NCI-H1048 (cell line): ENCODE data around the gene TBC1D22A.

Source experiments
- DNase-seq: peaks from one replicate; lab custom pipeline; 2025; lab: John Stamatoyannopoulos, UW

Gene TBC1D22A

DNA sequence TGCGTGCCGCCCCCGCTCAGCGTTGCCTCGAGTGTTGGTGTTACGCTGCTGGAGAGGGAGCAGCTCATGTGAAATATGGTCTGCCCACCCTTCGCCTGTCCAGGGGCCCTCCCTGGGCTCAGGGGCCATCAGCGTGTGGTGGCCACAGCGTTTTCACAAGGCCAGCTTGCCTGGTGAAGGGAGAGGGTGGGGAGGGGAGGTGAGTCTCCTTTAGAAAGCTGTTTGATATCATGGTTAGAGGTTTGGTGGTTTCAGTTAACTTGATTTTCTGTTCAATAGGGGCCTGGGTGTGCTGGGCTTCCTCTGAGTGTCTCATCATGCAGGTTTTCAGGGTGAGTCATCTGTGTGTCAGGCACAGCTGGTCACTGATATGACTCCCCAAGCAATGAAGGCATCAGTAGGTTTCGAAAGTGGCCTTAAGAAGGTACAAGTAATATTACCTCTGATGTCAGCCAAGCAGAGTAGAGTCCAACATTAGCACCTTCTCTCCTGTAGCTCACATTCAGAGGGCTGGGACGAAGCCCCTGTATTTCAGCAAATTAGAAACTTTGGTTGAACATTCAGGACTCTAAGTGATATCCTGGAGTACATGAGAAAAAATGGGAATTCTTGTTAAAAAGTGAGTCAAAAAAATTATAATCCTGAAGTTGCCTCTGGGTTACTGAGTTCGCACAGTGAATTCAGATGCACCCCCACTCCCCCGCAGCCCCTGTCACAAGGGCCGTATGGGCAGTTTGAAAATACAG, 172.5 kb downstream of the TBC1D22A start:
- no peak for DNase-seq

DNA sequence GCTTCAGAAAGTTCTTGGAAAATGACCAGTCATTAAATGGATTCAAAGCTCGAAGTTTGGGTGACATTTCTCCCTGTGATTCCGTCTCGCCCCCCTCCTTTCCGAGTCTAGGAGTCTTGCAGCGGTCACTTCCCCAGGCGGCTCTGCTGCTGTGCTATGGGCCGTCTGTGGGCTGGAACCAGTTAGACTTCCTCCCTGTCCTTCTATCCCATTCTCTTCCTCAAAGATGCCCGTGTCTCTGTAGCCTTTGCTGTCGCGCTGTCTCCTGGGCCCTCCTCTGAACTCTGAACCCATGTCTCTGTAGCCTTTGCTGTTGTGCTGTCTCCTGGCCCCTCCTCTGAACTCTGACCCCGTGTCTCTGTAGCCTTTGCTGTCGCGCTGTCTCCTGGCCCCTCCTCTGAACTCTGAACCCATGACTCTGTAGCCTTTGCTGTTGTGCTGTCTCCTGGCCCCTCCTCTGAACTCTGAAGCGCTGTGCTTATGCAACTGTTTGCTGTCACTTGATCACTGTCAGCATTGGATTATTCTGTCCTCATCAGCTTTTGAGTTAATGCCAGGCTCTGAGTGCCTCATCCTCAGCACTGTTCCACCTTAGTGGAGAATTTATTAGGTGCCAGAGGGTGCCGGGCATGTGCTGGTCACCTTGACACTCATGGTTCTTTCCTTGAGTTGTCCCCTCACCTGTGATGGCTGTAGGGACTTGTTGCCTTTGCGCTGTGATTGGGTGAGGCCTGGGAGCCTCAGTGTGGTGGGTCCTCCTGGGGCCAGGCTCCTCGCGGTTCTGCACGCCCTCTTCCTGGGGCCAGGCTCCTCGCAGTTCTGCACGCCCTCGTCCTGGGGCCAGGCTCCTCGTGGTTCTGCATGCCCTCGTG, 173.3 kb downstream of the TBC1D22A start:
- DNase-seq = no peak

DNA sequence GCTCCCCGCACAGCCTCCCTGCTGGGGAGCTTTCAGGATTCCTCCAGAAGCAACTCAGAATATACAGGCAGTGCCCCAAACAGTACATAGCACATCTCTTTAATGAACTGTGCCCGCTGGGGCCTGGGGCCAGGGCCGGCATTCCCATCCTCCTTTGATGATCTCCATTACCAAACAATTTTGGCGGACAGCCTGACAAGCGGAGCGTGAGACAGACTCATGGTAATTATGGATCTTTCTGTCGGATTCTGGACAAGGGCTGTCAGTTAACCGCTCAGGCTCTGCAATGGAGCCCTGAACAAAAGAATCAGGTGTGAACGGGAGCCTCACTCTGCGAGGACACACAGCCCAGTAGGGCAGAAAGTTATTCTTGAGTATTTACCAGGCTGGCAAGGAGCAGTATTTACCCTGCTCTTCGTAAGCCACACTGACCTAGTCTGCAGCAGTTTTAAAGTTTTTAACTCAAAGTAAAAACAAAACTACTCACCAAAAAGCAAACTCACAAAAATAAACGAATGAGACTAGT, 174.0 kb downstream of the TBC1D22A start:
- DNase-seq = no peak

DNA sequence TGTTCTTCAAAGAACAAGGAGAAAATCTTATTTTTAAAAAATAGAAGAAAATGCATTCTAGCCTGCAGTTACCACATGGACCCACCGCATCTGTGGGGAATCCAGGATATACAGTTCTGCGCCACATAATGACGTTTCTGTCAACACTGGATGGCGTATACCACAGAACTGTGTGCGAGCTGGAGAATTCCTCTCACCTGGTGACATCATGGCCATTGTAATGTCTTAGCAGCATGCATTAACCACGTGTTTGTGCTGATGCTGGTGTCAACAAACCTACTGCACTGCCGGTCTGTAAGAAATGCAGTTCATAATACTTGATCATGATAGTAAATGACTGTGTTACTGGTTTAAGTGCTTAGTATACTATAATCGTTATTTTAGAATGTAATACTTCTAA, 174.7 kb downstream of the TBC1D22A start:
- no peak for DNase-seq

DNA sequence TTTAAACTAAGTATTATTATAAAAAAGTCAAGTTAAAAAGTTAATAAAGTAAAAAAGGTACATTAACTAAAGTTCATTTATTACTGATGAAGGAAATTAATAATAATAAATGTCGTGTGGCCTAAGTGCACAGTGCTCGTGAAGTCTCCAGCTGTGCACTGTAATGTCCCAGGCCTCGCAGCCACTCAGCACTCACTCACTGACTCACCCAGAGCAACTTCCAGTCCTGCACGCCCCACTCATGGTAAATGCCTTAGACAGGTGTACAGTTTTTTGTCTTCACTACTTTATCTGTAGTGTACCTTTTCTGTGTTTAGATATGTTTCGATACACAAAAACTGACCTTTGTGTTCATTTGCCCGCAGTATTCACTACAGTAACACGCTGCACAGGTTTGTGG, 175.5 kb downstream of the TBC1D22A start:
- no peak for DNase-seq

DNA sequence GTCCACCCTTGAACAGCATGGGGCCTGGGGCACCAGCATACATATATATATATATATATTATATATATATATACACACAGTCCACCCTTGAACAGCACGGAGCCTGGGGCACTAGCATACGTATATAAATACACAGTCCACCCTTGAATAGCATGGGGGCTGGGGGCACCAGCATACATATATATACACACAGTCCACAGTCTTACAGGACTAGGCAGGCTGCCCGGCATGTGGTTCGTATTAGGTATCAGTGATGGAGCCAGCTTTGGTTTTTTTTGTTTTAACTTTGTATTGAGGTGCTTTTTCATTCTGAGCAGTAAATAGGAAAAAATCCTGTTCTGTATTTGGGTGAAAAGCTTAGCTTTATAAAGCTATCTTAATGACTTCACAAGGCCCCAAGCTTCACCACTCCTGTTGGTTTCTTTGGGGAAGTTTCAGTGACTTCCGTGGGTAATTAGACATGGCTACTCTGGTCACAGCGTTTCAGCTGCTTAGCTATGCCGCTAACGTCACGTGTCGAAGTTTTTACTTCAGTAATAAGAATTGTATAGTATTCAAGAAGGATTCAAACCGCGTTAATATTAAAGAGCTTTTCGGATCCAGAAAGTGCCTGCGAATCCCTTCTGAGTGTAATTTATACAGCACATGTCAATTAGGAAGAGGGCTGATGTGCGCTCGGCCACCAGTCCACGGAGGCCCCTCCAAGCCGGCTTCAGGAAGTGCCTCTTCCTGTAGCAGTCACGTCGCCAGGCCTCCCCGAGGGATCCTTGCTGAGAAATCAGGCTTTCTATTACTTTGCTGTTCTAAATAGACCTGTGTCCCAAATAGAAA, 179.7 kb downstream of the TBC1D22A start:
- DNase-seq = no peak

DNA sequence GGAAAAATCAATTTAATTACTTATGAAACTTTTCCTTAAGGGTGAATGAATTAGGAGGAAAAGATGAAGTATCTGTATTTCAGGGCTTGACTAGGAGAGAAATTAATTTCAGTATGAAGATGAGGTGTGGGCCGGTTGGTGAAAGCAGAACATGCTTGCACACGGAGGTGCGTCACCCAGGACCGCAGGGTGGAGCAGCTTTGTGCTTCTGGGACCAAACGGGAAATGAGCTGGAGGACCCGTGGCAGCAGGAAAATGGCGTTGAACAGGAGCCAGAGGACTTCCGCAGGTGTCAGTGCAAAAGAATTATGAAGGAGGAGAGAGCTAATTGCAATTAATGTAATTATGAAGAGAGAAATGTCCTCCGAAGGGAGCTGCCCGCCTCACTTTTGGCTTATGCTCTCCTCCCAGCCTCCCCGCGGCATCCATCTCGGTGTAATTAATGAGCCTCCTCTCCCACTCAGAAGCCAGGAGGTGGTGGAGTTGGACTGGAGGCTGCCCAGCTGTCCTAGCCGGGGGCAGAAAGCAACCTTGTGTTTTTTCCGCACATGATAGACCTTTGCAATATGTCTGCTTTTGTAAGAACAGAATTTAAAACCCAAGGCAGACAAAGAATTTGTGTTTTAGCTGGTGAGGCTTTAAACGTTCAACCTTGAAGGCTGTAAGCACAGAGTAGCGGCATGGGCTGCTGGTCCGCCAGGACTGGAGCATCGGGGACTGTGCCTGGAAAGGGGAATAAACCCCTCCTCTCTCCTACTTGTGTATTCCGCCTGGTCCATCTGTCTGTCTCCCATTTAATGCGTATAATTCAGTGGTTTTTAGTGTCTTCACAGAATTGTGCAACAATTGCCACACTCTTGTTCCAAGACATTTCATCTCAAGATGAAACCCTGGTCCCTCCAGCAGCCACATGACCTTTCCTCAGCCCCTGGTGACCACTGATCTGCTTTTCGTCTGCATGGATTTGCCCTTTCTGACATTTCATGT, 180.6 kb downstream of the TBC1D22A start:
- DNase-seq = no peak

DNA sequence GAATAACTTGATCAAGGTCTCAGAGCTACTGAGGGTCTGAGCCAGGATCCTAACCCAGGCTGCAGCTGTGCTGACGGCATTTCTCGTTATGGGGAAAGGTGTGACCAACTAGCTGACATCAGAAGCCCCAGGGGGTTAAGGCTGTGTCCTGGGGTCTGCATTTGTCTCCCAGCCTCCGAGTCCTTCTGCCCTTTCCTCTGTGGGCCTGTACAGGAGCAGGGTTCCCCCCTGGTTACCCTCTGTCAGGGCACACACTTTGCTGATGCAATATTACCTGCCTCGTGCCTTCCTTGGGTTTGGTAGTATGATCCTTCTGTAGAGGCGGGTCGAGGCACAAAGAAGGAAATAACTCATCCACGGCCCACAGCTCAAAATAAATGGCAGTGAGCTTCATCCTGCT, 183.0 kb downstream of the TBC1D22A start:
- DNase-seq = no peak

DNA sequence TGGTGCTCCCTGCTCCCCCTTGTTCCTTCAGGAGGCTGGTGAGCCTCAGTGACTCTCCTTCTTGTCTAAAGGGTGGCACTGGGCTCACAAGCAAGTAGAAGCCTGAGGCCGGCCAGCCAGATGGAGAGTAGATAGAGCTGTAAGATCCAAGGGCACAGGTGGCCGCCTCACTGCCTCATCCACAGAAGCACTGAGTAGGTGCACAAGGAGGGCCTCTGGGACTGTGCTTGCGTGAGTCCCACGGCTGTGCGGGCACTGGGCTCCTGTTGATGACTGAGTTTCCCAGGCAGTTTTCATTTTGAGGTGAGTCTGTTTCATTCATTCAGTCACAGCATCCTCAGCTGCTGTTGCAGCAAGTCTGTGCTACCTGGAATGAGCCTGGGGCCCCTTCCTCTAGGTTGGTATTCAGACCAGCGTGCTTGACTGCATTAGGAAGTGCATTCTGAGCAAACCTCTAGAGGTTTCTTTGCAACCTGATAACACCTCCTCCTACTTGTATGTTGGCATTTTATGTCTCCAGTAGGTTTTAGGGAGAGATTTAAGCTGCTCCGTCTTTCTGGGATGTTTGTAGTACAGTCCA, 184.0 kb downstream of the TBC1D22A start:
- DNase-seq = no peak

DNA sequence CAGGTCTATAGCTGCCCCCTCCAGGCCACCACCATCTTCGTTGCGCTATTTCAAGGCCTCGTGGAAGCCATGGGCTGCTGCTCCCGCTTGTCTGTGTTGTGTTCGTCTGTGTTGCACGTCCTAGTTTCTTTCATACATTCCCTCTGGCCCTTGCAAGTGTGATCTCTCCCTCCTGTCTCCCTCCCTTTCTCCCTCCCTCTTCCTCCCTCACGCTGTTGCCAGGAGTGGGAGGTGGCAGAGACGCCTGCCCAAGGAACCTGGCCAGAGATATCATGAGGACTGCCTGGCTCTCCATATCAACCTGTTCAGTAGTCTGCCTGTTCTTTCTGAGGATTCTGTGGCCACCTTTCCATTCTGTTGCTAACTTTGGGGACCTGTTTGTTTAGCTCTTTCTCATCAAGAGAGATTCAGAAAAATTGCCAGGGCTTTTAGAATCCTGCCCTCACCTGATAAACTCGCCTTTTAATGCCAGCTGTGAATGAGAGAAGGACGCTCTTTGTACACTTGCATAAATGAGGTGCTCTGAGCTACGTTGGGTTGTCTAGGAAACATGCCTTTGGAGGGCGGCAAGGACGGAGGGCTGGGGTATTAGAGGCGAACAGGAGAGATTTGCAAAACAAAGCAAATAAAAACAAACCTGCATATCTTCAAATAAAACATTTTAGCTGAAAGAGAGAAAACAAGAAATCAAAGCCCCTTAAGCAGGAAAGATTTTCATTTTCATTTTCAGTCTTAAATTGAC, 185.2 kb downstream of the TBC1D22A start:
- no peak for DNase-seq

DNA sequence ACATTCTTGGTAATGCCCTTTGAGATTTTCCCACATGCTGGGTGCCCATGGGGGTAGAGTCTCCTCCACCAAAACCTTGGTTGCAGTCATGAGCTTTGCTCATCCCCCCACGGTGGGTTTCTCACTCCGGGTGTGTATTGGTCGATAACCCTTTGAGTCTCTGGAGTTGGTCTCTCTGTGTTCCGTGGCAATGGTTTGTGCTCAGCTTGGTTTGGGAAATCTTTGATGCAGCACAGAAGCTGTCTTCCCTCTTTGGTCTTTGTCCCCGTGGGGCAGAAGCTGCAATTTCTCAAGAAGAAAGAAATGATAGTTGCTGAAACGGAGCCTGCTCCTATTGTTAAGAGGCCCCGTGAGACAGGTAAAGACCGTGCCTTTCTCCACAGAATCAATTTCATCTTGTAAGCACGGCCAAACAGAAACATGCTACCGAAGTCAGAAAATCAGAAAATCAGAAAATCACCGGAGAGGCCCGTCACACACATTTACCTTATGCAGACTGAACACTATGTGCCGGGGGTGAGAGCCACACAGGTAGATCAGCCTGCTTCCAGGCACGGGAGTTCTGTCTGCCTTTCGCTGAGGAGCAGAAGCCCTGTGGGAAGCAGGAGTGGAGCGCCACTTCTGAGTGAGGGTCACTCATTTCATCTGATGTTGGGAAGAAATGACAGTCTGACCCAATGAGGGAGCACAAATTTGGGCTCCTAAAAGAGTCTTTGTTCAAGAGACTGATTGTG, 186.1 kb downstream of the TBC1D22A start:
- DNase-seq = no peak

DNA sequence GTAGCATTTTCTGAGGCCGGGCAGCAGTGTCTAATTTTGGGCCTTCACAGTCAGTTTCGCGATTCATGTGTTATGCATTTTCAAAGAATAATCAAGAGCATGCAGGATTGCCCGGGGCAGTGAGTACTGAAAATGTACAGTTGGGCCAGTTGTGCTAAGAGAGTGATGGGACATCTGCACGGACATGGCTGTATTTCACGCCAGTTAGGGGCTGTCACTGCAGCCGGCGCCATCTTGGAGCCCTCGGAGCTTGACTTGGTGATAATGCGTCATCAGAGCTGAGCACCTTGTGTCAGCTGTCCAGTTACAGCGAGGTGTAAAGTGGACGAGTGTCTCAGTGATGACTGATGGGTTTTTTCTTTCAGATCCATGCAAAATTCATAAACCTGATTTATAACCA, 188.9 kb downstream of the TBC1D22A start:
- DNase-seq = no peak

DNA sequence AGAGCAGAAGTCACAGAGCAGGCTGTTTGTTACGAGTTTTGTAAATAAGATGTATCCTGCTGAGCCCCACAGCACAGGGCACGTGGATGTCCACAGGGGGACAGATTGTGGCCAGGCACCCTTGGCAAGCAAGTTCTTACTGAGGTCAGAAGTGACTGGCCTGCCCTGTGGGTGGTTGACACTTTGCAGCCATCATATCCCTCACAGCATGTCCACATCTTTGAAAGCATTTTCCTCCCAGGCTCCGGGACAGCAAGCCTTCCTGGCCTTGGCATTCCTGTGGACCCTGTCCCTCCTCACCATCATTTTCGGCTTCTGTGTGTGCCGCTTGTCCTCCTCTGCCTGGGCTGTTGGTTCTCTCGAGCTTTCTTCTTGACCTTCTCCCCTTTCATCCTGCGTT, 189.5 kb downstream of the TBC1D22A start:
- no peak for DNase-seq

DNA sequence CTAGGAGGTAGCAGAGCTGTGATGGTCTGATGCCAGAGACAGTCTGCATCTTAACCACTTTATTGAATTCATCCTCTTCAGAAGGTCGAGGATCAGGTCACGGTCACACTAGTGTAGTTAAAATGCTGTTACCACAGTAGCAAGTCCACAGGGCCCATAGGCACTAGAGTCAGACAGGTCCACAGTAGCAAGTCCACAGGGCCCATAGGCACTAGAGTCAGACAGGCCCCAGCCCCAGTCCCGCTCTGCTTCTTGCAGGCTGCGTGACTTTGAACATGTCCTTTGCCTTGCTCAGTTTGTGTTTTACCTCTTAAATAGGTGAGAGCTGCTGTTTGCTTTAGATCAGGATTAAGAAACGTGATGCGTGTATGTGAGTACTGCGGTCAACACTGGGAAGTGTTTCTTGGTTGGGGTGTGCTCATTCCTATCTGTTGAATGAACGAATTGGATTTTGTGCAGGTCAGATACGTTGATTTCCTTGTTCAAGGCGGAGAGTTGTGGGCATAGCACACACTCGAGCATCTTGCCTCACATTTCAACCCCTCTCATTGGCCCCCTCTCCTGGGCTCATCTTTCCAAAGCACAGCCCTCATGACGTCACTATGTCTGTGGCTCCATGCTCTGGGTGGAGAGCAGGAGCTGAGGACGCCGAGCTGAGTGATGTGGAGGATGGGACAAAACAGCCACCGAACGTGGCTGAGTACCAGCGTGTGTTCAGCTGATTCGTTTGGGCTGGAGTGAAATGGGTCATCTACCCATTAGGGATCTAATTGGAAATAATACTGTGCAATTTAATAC, 191.7 kb downstream of the TBC1D22A start:
- no peak for DNase-seq

DNA sequence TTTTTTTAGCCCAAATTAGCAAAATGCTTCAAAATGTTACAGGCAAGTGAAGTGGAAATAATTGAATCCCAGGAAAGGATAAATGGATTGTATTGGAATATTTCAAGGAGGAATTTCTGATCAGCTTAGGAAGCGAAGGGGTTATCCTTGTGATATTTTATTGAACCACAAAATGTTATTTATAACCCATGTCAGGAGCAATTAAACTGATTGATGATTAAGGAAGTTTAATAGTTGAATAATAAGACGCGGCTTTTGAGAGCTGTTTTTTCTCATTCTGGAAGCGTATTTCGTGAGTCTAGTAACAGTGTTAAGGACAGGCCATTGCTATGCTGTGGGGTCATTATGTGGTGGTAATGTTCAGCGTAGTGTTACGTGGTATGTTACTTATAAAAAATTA, 192.3 kb downstream of the TBC1D22A start:
- no peak for DNase-seq

DNA sequence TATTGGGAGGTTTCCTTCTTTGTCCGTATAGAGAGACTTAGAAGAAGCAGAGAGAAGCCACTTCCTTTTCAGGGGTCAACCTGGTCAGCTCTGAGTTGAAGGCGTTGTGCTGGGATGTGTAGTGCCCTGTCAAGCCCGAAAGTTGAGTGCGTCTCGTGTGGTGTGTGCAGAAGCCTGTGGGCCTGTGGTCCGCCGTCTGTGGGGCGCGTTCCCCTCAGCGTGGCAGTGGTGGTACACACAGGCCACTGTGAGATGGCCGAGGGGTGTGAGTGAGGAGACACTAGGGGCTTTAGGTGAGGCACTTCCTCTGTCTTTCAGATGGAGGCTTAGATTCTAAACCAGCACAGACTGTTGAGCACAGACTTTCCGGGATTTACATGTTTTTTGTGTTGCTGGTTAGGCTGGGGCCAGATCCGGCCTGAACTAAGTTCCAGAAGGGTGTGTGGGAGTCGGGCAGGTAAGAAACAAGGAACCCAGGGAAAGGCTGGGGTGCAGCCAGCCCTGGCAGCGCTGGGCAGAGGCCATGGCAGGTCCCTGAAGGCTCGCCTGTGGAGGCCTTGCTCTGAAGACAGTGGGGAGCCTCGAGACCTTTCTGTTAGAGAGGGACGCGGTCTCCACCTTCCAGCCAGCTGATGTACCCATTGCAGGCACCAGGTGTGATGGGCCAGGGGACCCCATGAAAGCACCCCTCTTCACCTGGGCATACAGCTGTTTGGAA, 194.2 kb downstream of the TBC1D22A start:
- DNase-seq = no peak

DNA sequence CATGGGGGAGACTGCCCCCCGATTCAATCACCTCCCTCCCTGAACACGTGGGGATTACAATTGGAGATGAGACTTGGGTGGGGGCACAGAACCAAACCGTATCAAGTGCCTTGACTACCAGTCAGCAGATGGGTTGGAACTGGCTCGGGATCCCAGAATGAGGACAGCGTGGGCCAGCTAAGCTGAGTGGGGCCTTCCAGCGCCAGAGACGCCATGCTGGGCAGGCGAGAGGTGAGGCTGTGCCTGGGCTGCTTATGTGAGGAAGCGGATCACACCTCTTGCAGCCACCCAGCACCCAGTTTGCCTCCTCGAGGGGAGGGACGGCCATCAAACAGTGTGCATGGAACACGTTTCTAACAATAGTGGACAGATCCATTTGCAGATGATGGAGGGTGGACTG, 195.1 kb downstream of the TBC1D22A start:
- no peak for DNase-seq

DNA sequence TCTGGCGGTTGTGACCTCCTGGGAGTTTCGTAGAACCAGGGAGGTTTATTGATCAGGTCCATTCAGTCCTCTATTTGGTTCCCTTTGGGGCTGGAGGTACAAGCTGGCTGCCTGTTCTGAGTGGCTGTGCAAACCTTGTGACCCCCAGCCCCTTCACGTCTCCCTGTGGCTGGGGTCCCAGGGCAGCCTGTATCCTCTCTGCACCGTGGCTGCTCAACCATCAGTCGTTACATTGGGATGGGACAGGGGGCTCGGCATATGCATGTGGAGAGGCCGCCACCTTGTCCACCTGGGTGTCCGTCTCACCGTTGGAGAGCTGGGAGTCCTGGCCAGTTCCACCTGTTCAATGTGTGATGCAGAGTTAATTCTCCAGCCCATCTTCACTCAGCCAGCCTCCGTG, 195.7 kb downstream of the TBC1D22A start:
- DNase-seq = no peak
